ENCODE results near the gene RFX7.

The RFX7 gene

DNA sequence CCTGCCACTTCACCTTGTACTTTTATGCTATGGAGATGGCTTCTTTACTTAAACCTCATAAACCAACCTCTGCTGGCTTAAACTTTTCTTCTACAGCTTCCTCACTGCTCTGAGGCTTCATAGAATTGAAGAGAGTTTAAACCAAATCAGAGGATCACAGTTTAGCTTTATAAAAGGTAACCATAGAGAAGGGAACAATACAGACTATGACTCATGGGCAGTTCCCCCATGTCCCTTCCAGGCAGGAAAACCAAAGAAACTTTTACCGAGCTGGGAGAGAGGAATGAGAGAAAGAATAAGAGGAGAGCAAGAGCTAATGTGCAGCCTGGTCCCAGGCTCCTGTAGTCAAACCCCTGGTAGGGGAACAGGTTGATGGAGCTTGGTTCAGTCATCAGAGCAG is 196.3 kb downstream of the RFX7 start:
- H3K9me3 ChIP-seq (ENCODE audit: control insufficient read depth, insufficient read depth, low read length), result peaks cover 9% of the 10 kb centered on the region; the same call in 1 of the 2 replicates
- no peak overlapping the region for H3K4me2 ChIP-seq (ENCODE audit: low read length)
- no peaks in the 10 kb centered on the region for H3K9me2 ChIP-seq (replicated peaks; ENCODE audit: control insufficient read depth, low read length)
- H3K36me3 ChIP-seq (ENCODE audit: control insufficient read depth, low read length), result no peaks in the 10 kb centered on the region
- no peak overlapping the region for H3K27ac ChIP-seq (ENCODE audit: low read depth, low read length)
- no peaks in the 10 kb centered on the region for H4K20me1 ChIP-seq (ENCODE audit: control insufficient read depth, insufficient read depth, low read depth, low read length)
- H3K4me3 ChIP-seq (ENCODE audit: low read length), result no peak overlapping the region
- H3F3A ChIP-seq (ENCODE audit: control insufficient read depth, insufficient read depth), result no peaks in the 10 kb centered on the region
- TF ChIP-seq, protein P1, sequence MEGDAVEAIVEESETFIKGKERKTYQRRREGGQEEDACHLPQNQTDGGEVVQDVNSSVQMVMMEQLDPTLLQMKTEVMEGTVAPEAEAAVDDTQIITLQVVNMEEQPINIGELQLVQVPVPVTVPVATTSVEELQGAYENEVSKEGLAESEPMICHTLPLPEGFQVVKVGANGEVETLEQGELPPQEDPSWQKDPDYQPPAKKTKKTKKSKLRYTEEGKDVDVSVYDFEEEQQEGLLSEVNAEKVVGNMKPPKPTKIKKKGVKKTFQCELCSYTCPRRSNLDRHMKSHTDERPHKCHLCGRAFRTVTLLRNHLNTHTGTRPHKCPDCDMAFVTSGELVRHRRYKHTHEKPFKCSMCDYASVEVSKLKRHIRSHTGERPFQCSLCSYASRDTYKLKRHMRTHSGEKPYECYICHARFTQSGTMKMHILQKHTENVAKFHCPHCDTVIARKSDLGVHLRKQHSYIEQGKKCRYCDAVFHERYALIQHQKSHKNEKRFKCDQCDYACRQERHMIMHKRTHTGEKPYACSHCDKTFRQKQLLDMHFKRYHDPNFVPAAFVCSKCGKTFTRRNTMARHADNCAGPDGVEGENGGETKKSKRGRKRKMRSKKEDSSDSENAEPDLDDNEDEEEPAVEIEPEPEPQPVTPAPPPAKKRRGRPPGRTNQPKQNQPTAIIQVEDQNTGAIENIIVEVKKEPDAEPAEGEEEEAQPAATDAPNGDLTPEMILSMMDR (IDR thresholded peaks at IDR 0.05; ENCODE audit: low read depth, low read length, poor library complexity, severe bottlenecking), result no peak
- no peak for TF ChIP-seq EZH2phosphoT487 (IDR thresholded peaks at IDR 0.05; ENCODE audit: borderline replicate concordance, low read length)
- no peaks in the 10 kb centered on the region for H3K27me3 ChIP-seq (ENCODE audit: control insufficient read depth, low read length)
- H3K79me2 ChIP-seq (ENCODE audit: control insufficient read depth, low read length), result no peaks in the 10 kb centered on the region
- H3K4me1 ChIP-seq (ENCODE audit: control insufficient read depth, low read length), result no peaks in the 10 kb centered on the region

DNA sequence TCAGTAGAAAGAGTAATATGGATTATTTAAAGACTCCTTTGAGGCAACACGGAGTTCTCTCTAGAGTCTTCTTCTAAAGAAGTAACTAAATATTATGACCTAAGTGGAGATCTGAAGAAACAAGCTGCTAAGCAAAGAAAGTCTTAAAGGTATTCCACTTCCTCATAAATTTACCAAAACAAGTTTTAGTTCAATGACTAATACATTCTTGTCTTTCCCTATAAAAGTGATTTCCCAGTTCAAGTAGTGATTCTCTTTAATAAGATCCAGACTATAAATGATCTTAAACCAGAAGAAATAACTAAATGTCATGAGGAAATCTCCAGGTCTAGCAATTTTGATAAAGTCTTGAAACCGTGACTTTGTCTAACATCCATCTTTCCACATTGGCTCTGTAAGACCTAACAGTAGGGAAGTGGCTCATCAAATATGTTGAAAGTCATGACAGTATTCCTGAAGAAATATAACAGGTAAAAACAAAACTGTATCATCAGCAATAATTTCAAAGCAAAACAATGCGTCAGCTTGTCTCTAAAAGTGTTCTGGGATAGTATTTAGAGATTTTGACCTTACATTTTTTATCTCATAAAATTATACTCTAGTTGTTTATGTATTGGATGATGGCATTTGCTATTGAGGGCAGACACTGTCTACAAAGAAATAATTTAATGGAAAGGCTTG is 198.5 kb downstream of the RFX7 start:
- Histone ChIP-seq H3K4me2 (ENCODE audit: low read length) (no peak overlapping the region), H3F3A (ENCODE audit: control insufficient read depth, insufficient read depth) (no peaks in the 10 kb centered on the region), H3K9me3 (ENCODE audit: control insufficient read depth, insufficient read depth, low read length) (peaks cover 9% of the 10 kb centered on the region; the same call in 1 of the 2 replicates), H3K4me3 (ENCODE audit: low read length) (no peak overlapping the region), H4K20me1 (ENCODE audit: control insufficient read depth, insufficient read depth, low read depth, low read length) (no peaks in the 10 kb centered on the region), H3K36me3 (ENCODE audit: control insufficient read depth, low read length) (no peaks in the 10 kb centered on the region), H3K9me2 (replicated peaks; ENCODE audit: control insufficient read depth, low read length) (no peaks in the 10 kb centered on the region), H3K79me2 (ENCODE audit: control insufficient read depth, low read length) (no peaks in the 10 kb centered on the region), H3K27me3 (ENCODE audit: control insufficient read depth, low read length) (no peaks in the 10 kb centered on the region), H3K27ac (ENCODE audit: low read depth, low read length) (no peak overlapping the region), H3K4me1 (ENCODE audit: control insufficient read depth, low read length) (no peaks in the 10 kb centered on the region)
- TF ChIP-seq EZH2phosphoT487 (IDR thresholded peaks at IDR 0.05; ENCODE audit: borderline replicate concordance, low read length), result no peak
- TF ChIP-seq, protein P1 (IDR thresholded peaks at IDR 0.05; ENCODE audit: low read depth, low read length, poor library complexity, severe bottlenecking), result no peak

DNA sequence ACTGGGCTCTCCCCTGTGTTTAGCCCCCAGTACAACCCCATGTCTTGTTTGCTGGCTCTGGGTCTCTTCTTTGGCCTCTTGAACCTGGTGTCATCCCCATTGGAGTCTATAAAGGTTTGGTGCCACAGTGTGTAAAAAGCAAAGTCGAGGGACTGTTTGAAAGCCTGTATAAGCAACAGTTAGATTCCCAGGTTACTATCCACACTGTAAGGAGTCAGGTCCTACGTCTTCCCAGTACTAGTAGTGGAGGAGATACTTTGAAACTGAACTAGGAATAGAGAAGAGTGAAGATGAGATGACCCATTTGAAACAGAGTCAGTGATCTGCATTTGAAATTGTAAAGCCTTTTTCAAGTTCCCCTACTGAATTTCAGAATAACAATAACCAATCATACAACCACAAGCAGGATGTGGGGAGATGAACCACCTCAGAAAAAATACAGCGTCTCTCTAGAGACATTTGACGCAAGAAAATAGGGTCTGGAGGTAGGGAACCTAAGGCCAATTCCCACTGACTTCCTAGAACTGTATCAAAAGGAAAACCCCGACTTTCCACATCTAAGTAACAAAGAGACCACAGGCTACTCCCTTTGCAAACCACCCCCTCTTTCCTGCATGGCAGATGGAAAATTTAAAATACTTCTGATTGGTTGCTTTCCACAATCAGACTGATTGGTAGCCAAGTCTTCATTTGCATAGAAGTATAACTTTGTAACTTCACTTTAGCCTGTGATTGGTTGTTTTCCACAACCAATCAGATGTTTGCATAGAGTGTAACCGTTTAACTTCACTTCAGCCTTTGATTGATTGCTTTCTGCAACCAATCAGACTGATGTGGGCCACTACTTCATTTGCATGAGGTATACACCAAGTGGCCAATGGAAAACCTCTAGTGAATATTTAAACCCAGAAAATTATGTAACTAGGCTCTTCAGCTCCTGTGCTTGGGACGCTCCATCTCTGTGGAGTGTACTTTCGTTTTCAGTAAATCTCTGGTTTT is 200.4 kb downstream of the RFX7 start:
- no peak overlapping the region for H3K4me2 ChIP-seq (ENCODE audit: low read length)

More for the DNA sequence above, 200.4 kb downstream of the RFX7 start:
- Histone ChIP-seq H3K36me3 (ENCODE audit: control insufficient read depth, low read length) (no peaks in the 10 kb centered on the region), H3K4me3 (ENCODE audit: low read length) (no peak overlapping the region), H3K9me3 (ENCODE audit: control insufficient read depth, insufficient read depth, low read length) (peaks cover 12% of the 10 kb centered on the region; the same call in 1 of the 2 replicates), H3K27ac (ENCODE audit: low read depth, low read length) (no peak overlapping the region), H3K4me1 (ENCODE audit: control insufficient read depth, low read length) (no peaks in the 10 kb centered on the region), H4K20me1 (ENCODE audit: control insufficient read depth, insufficient read depth, low read depth, low read length) (no peaks in the 10 kb centered on the region), H3K27me3 (ENCODE audit: control insufficient read depth, low read length) (no peaks in the 10 kb centered on the region), H3F3A (ENCODE audit: control insufficient read depth, insufficient read depth) (no peaks in the 10 kb centered on the region), H3K9me2 (replicated peaks; ENCODE audit: control insufficient read depth, low read length) (no peaks in the 10 kb centered on the region), H3K79me2 (ENCODE audit: control insufficient read depth, low read length) (no peaks in the 10 kb centered on the region)
- TF ChIP-seq, protein P1 (IDR thresholded peaks at IDR 0.05; ENCODE audit: low read depth, low read length, poor library complexity, severe bottlenecking), result no peak
- TF ChIP-seq EZH2phosphoT487 (IDR thresholded peaks at IDR 0.05; ENCODE audit: borderline replicate concordance, low read length), result no peak

All from DOHH2 (cell line).